ENCODE results near the gene ASB10. TPM values are rescaled to one million over a fixed set of nuclear protein-coding genes. Genes with fewer than 3 reads are reported as not detected.

Gene ASB10
- total RNA-seq, 1 donor from 2014 or later = not detected

Other genes with a start within 250 kb of the ASB10 start
- gene KCNH2, start 208.9 kb downstream of the ASB10 start, total RNA-seq = 0.32 TPM
- gene NOS3, start 196.2 kb downstream of the ASB10 start, total RNA-seq = 57.1 TPM
- not detected for gene ATG9B, start 162.8 kb downstream of the ASB10 start, total RNA-seq
- 27.6 TPM for gene ABCB8, start 158.8 kb downstream of the ASB10 start, total RNA-seq
- gene ASIC3, start 138.7 kb downstream of the ASB10 start, total RNA-seq = 0.87 TPM
- gene CDK5, start 129.4 kb downstream of the ASB10 start, total RNA-seq = 7.3 TPM
- gene SLC4A2, start 127.7 kb downstream of the ASB10 start, total RNA-seq = 130 TPM
- gene FASTK, start 106.4 kb downstream of the ASB10 start, total RNA-seq = 59.3 TPM
- gene TMUB1, start 103.8 kb downstream of the ASB10 start, total RNA-seq = 31.9 TPM
- gene AGAP3, start 100.8 kb downstream of the ASB10 start, total RNA-seq = 86.8 TPM
- gene GBX1, start 19.6 kb downstream of the ASB10 start, total RNA-seq = not detected
- not detected for gene H2BK1, start 23.2 kb upstream of the ASB10 start, total RNA-seq
- gene ABCF2, start 40.0 kb upstream of the ASB10 start, total RNA-seq = 38.1 TPM
- gene CHPF2, start 45.2 kb upstream of the ASB10 start, total RNA-seq = 42.1 TPM
- gene SMARCD3, start 61.4 kb upstream of the ASB10 start, total RNA-seq = 36.5 TPM
- gene NUB1, start 154.6 kb upstream of the ASB10 start, total RNA-seq = 59.2 TPM
- 19.4 TPM for gene WDR86, start 222.8 kb upstream of the ASB10 start, total RNA-seq